ENCODE results near the gene SUPT6H. TPM values are rescaled to one million over a fixed set of nuclear protein-coding genes. Genes with fewer than 3 reads are reported as not detected.

The SUPT6H gene
- total and polyA plus RNA-seq, 2 of the 4 experiments (the other 2 are of a cell fraction): 41.4 to 44.8 TPM

DNA sequence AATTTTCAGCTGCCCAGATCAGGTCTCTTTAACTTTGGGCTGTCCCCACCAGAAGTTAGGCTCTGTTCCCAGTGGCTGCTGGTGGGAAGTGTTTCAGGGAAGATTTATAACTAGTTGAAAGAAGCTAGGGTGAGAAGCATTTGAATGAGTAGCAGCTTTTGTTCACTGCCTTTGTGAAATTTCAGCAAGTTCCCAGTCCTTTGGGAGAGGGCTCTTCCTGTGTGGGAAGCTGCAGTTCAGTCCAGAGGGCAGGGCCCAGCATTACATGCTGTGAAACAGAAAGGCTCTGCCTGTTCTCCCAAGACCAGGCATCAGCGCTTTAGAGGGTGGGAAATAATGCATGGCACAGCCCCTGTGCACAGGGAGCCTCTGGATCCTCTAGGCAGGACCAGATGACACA is 31.9 kb downstream of the SUPT6H start:
- Histone ChIP-seq H3K4me1 (ENCODE audit: control insufficient read depth, insufficient read depth, low read length) (no peaks in the 10 kb centered on the region), H2AFZ (replicated peaks; ENCODE audit: low read length, poor library complexity) (no peak overlapping the region), H3K9me3 (ENCODE audit: control insufficient read depth, insufficient read depth, low read length) (no peaks in the 10 kb centered on the region), H2BK15ac (ENCODE audit: low read depth, low read length) (no peak overlapping the region), H4K5ac (ENCODE audit: low read depth, low read length) (no peak overlapping the region), H3K9me1 (ENCODE audit: insufficient read depth, low read length) (0 out of 2 replicates have a peak, but pooled peaks cover 10% of the 10 kb centered on the region), H3K23ac (ENCODE audit: low read depth, low read length) (no peak overlapping the region), H3K4me2 (ENCODE audit: low read depth, low read length) (no peak overlapping the region), H4K20me1 (ENCODE audit: insufficient read depth, low read length) (peaks cover 3% of the 10 kb centered on the region), H3K56ac (ENCODE audit: extremely low read depth, insufficient read depth, low read length) (no peak overlapping the region), H2BK20ac (ENCODE audit: low read depth, low read length) (no peak overlapping the region), H2AK5ac (ENCODE audit: low read depth, low read length) (no peak overlapping the region), H3K9ac (ENCODE audit: low read depth, low read length) (no peak overlapping the region), H2AK9ac (replicated peaks; ENCODE audit: low read depth, low read length, poor library complexity) (no peak overlapping the region), H3K27ac (ENCODE audit: insufficient read depth, low read length) (no peak overlapping the region), H3K4me3 (ENCODE audit: insufficient read depth, low read depth, low read length) (no peak overlapping the region), H3K18ac (ENCODE audit: low read depth, low read length) (no peak overlapping the region), H3K4ac (ENCODE audit: low read depth, low read length) (no peak overlapping the region), H3K27me3 (ENCODE audit: control insufficient read depth, insufficient read depth, low read length) (no peaks in the 10 kb centered on the region), H3K14ac (replicated peaks; ENCODE audit: low read depth, low read length) (no peak overlapping the region), H2BK5ac (ENCODE audit: low read depth, low read length, poor library complexity, severe bottlenecking) (no peak overlapping the region), H4K91ac (ENCODE audit: insufficient read depth, low read depth, low read length) (no peak overlapping the region), H3K36me3 (ENCODE audit: control insufficient read depth, insufficient read depth, low read length) (peaks cover 73% of the 10 kb centered on the region), H4K8ac (ENCODE audit: low read depth in 2 of 2, low read length in 2 of 2) (no peak overlapping the region), H2BK120ac (ENCODE audit: low read depth, low read length) (no peak overlapping the region), H3K79me1 (ENCODE audit: low read depth in 1 of 2, low read length in 2 of 2) (peaks cover under 1 to 11% of the 10 kb centered on the region in 2 experiments; a peak in 1 of 4 replicates)
- BruUV-seq (replicated peaks): no TSS peak
- DNase-seq (no peak), ATAC-seq (ENCODE audit: low read depth) (no peak)
- intact Hi-C loops (cut with micrococcal nuclease): no loop called here
- dilution Hi-C loops (cut with HindIII; ENCODE audit: low sequenced_read_pairs, unreplicated experiment): no loop called here
- WGBS, 2 experiments (ENCODE audit: extremely low coverage in 2 of 2, insufficient read length in 1 of 2): 100% methylated on average over 1 of the region's 1 CpG; no CpG with 5 or more reads in 1 of the 2 experiments
- POLR2A ChIA-PET (ENCODE audit: unreplicated experiment): no interaction called here
- CTCF ChIA-PET: no interaction called here
- in situ Hi-C loops (cut with MboI; ENCODE audit: low sequenced_read_pairs): no loop called here
- no peak for TF ChIP-seq CEBPB (IDR thresholded peaks at IDR 0.05; ENCODE audit: low read depth, low read length)
- TF ChIP-seq MXI1 (IDR thresholded peaks at IDR 0.05; ENCODE audit: borderline replicate concordance, low read depth, low read length): no peak
- TF ChIP-seq CHD1 (IDR thresholded peaks at IDR 0.05; ENCODE audit: low read depth, low read length): no peak
- TF ChIP-seq RAD21 (IDR thresholded peaks at IDR 0.05; ENCODE audit: low read length): no peak
- TF ChIP-seq, protein P1, sequence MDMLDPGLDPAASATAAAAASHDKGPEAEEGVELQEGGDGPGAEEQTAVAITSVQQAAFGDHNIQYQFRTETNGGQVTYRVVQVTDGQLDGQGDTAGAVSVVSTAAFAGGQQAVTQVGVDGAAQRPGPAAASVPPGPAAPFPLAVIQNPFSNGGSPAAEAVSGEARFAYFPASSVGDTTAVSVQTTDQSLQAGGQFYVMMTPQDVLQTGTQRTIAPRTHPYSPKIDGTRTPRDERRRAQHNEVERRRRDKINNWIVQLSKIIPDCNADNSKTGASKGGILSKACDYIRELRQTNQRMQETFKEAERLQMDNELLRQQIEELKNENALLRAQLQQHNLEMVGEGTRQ (IDR thresholded peaks at IDR 0.05; ENCODE audit: low read depth, low read length): no peak
- no peak for TF ChIP-seq RFX5 (IDR thresholded peaks at IDR 0.05; ENCODE audit: low read depth, low read length)
- TF ChIP-seq RCOR1 (IDR thresholded peaks at IDR 0.05; ENCODE audit: insufficient replicate concordance, low read length): no peak
- no peak for TF ChIP-seq POLR2A (IDR thresholded peaks at IDR 0.05; ENCODE audit: low read depth, low read length)
- TF ChIP-seq, protein P2, sequence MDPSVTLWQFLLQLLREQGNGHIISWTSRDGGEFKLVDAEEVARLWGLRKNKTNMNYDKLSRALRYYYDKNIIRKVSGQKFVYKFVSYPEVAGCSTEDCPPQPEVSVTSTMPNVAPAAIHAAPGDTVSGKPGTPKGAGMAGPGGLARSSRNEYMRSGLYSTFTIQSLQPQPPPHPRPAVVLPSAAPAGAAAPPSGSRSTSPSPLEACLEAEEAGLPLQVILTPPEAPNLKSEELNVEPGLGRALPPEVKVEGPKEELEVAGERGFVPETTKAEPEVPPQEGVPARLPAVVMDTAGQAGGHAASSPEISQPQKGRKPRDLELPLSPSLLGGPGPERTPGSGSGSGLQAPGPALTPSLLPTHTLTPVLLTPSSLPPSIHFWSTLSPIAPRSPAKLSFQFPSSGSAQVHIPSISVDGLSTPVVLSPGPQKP (IDR thresholded peaks at IDR 0.05; ENCODE audit: borderline replicate concordance, low read depth, low read length): no peak
- TF ChIP-seq CTCF (conservative IDR thresholded peaks at IDR 0.05; ENCODE audit: low read depth, low read length): no peak
- TF ChIP-seq MAZ (IDR thresholded peaks at IDR 0.05; ENCODE audit: borderline replicate concordance, low read depth, low read length): no peak
- no peak for TF ChIP-seq MAFK (IDR thresholded peaks at IDR 0.05; ENCODE audit: low read depth, low read length)
- TF ChIP-seq SMC3 (IDR thresholded peaks at IDR 0.05; ENCODE audit: low read depth, low read length): no peak
- TF ChIP-seq NFE2L2 (IDR thresholded peaks at IDR 0.05; ENCODE audit: low read depth, low read length): no peak

Measured in IMR-90 (cell line).